Measurements from ENCODE around the gene DAPK1.

GRCh38 chr9:87657893-87658292, 160.2 kb downstream of the DAPK1 start:
- no peak for TF ChIP-seq CTCF (IDR thresholded peaks at IDR 0.05; ENCODE audit: low read length)
- no peak for TF ChIP-seq EZH2 (optimal IDR thresholded peaks at IDR 0.05; ENCODE audit: low read depth, low read length)
- TF ChIP-seq EZH2phosphoT487 (IDR thresholded peaks at IDR 0.05; ENCODE audit: low read length): no peak
